H1 (cell line): ENCODE data around the gene DMXL1. TPM values are rescaled to one million over a fixed set of nuclear protein-coding genes. Genes with fewer than 3 reads are reported as not detected.
A peak's percentile ranks its signal among the peaks of the same experiment; 100 is the strongest.

Experiments used
- CTCF ChIA-PET: fragments of 300-600 bp; sonication (Branson Sonifier 250); formaldehyde crosslinking; loops from one replicate; lab custom pipeline; 2021; ENCODE audit not compliant: partially characterized antibody; lab: Charles Lee
- POLR2A ChIA-PET: fragments of 300-600 bp; sonication (Branson Sonifier 250); formaldehyde crosslinking; loops from one replicate; lab custom pipeline; 2021; ENCODE audit warnings: inconsistent platforms; ENCODE audit not compliant: partially characterized antibody; lab: Charles Lee
- DNase-seq, 2 experiments: peaks; one replicate each; pipeline versions ENCODE4 v3.0.0 to v3.0.0-alpha.2; 2010 to 2022; ENCODE audit warnings: low spot score in 2 of 2, low read depth in 1 of 2, mixed read lengths in 1 of 2
- FAIRE-seq: peaks from 2 replicates; lab custom pipeline; 2011; peaks lifted over from hg19 to GRCh38; lab: Jason Lieb, UNC
- H2AFZ ChIP-seq: 2 replicates; pipeline ENCODE4 v1.8.1; 2012; ENCODE audit warnings: low read length, inconsistent platforms
- H2AK5ac ChIP-seq: 2 replicates; pipeline ENCODE4 v1.6.1; 2013; ENCODE audit warnings: low read depth, low read length
- H2BK120ac ChIP-seq: replicated peaks from 2 replicates; pipeline ENCODE3; 2013; ENCODE audit warnings: low read depth, low read length, inconsistent platforms
- H2BK12ac ChIP-seq: 2 replicates; pipeline ENCODE4 v1.6.1; 2013; ENCODE audit warnings: low read depth, low read length
- H2BK15ac ChIP-seq: 2 replicates; pipeline ENCODE4 v1.6.1; 2013; ENCODE audit warnings: low read length
- H2BK20ac ChIP-seq: 2 replicates; pipeline ENCODE4 v1.6.1; 2013; ENCODE audit warnings: low read length
- H2BK5ac ChIP-seq: 2 replicates; pipeline ENCODE4 v1.6.1; 2013; ENCODE audit warnings: low read depth, low read length
- H3K14ac ChIP-seq: 2 replicates; pipeline ENCODE4 v1.6.1; 2013; ENCODE audit warnings: inconsistent platforms; ENCODE audit not compliant: insufficient read length
- H3K18ac ChIP-seq: 2 replicates; pipeline ENCODE4 v1.6.1; 2013; ENCODE audit warnings: low read length; ENCODE audit errors: extremely low read depth
- H3K23ac ChIP-seq: 2 replicates; pipeline ENCODE4 v1.6.1; 2013; ENCODE audit warnings: inconsistent platforms; ENCODE audit not compliant: insufficient read length
- H3K23me2 ChIP-seq: 2 replicates; pipeline ENCODE4 v1.6.1; 2013; ENCODE audit warnings: low read depth, low read length
- H3K27ac ChIP-seq: 2 replicates; pipeline ENCODE4 v1.6.1; 2011; ENCODE audit warnings: low read depth, low read length, inconsistent platforms
- H3K27me3 ChIP-seq, 4 experiments: replicated peaks in 1 of 4; 1 replicate in 1 of 4; 2 replicates in 3 of 4; pipeline versions ENCODE4 v1.6.1 to v1.8.1; 2011 to 2013; ENCODE audit warnings: low read length in 3 of 4, mild to moderate bottlenecking in 3 of 4, inconsistent platforms in 2 of 4, mixed read lengths in 2 of 4, moderate library complexity in 1 of 4; ENCODE audit not compliant: control insufficient read depth in 3 of 4, insufficient read depth in 3 of 4; ENCODE audit errors: extremely low read depth in 1 of 4
- H3K36me3 ChIP-seq, 4 experiments: 2 replicates each; pipeline versions ENCODE4 v1.6.1 to v1.8.1; 2011 to 2013; ENCODE audit warnings: mild to moderate bottlenecking in 4 of 4, low read length in 3 of 4, moderate library complexity in 2 of 4, control low read depth in 1 of 4, inconsistent platforms in 1 of 4; ENCODE audit not compliant: insufficient read depth in 4 of 4, control insufficient read depth in 2 of 4
- H3K4ac ChIP-seq: replicated peaks from 2 replicates; pipeline ENCODE3; 2013; ENCODE audit warnings: low read length, low read depth, mixed read lengths, inconsistent platforms; ENCODE audit not compliant: insufficient read length
- H3K4me1 ChIP-seq, 4 experiments: replicated peaks in 1 of 4; 1 replicate in 1 of 4; 2 replicates in 3 of 4; pipeline versions ENCODE4 v1.6.1 to v1.8.1; 2011 to 2013; ENCODE audit warnings: low read length in 3 of 4, inconsistent platforms in 2 of 4, mixed read lengths in 1 of 4; ENCODE audit not compliant: insufficient read depth in 4 of 4, control insufficient read depth in 3 of 4
- H3K4me2 ChIP-seq, 2 experiments: 2 replicates each; pipeline versions ENCODE4 v1.6.1 to v1.8.1; 2011 to 2013; ENCODE audit warnings: low read depth in 2 of 2, low read length in 2 of 2, control low read depth in 1 of 2, inconsistent platforms in 1 of 2, mild to moderate bottlenecking in 1 of 2; ENCODE audit not compliant: insufficient read depth in 1 of 2
- H3K4me3 ChIP-seq, 4 experiments: fragments of 200-600, 300-600 bp in 1 of 4; sonication (generic), shearing (Covaris generic), sonication (Bioruptor Twin) in 1 of 4; 2 replicates each; pipeline versions ENCODE4 v1.5.1 to v1.8.1; 2011 to 2016; ENCODE audit warnings: low read length in 4 of 4, low read depth in 3 of 4, control low read depth in 2 of 4, inconsistent platforms in 2 of 4, mild to moderate bottlenecking in 2 of 4, mixed read lengths in 1 of 4, moderate library complexity in 1 of 4; ENCODE audit not compliant: insufficient read depth in 2 of 4; ENCODE audit errors: extremely low read depth in 1 of 4
- H3K56ac ChIP-seq: replicated peaks from 2 replicates; pipeline ENCODE3; 2013; ENCODE audit warnings: low read depth, mild to moderate bottlenecking, mixed read lengths, low read length, inconsistent platforms; ENCODE audit not compliant: insufficient read length
- H3K79me1 ChIP-seq: 2 replicates; pipeline ENCODE4 v1.6.1; 2013; ENCODE audit warnings: low read depth, low read length, control low read depth
- H3K79me2 ChIP-seq, 2 experiments: 2 replicates each; pipeline versions ENCODE4 v1.6.1 to v1.8.1; 2012 to 2013; ENCODE audit warnings: low read length in 2 of 2, mild to moderate bottlenecking in 2 of 2, inconsistent platforms in 1 of 2; ENCODE audit not compliant: insufficient read depth in 2 of 2, control insufficient read depth in 1 of 2
- H3K9ac ChIP-seq, 4 experiments: replicated peaks in 1 of 4; 1 replicate in 1 of 4; 2 replicates in 3 of 4; pipeline versions ENCODE4 v1.6.1 to v1.8.1; 2011 to 2013; ENCODE audit warnings: low read depth in 3 of 4, low read length in 3 of 4, control low read depth in 2 of 4, mild to moderate bottlenecking in 2 of 4, moderate library complexity in 2 of 4, inconsistent platforms in 1 of 4; ENCODE audit errors: extremely low read depth in 1 of 4
- H3K9me3 ChIP-seq, 2 experiments: 2 replicates each; pipeline versions ENCODE4 v1.6.1 to v1.8.1; 2012 to 2013; ENCODE audit warnings: mild to moderate bottlenecking in 2 of 2, moderate library complexity in 2 of 2, control low read depth in 1 of 2, inconsistent platforms in 1 of 2, low read depth in 1 of 2, low read length in 1 of 2, mixed read lengths in 1 of 2; ENCODE audit not compliant: insufficient read depth in 2 of 2
- H4K20me1 ChIP-seq, 2 experiments: replicated peaks in 1 of 2; 2 replicates each; pipeline versions ENCODE3 to v1.8.1; 2011 to 2013; ENCODE audit warnings: inconsistent platforms in 2 of 2, low read length in 2 of 2, mild to moderate bottlenecking in 1 of 2; ENCODE audit not compliant: insufficient read depth in 2 of 2, control insufficient read depth in 1 of 2
- H4K5ac ChIP-seq: 2 replicates; pipeline ENCODE4 v1.6.1; 2013; ENCODE audit warnings: low read length, low read depth, mixed read lengths, inconsistent platforms; ENCODE audit not compliant: insufficient read length
- H4K8ac ChIP-seq: 2 replicates; pipeline ENCODE4 v1.8.0; 2013; ENCODE audit warnings: mild to moderate bottlenecking, moderate library complexity, low read length, inconsistent platforms; ENCODE audit not compliant: insufficient read depth; ENCODE audit errors: extremely low read depth
- H4K91ac ChIP-seq: replicated peaks from 2 replicates; pipeline ENCODE3; 2013; ENCODE audit warnings: low read length, mixed read lengths, inconsistent platforms; ENCODE audit not compliant: insufficient read length
- ASH2L ChIP-seq: fragments of 200-600, 300-600 bp; sonication (generic); IDR thresholded peaks from one replicate; pipeline ENCODE4 v1.7.1; 2017; ENCODE audit warnings: low read length
- EZH2 ChIP-seq: fragments of 200-600 bp; sonication (generic); IDR thresholded peaks from 2 replicates; pipeline ENCODE4 v1.7.1; 2012; ENCODE audit warnings: low read depth, mild to moderate bottlenecking, moderate library complexity, low read length, inconsistent platforms; ENCODE audit not compliant: severe bottlenecking
- FOSL1 ChIP-seq: IDR thresholded peaks from 2 replicates; pipeline ENCODE4 v1.6.1; 2011; ENCODE audit warnings: mild to moderate bottlenecking, low read depth, low read length, moderate library complexity; ENCODE audit not compliant: insufficient read depth
- YY1 ChIP-seq: IDR thresholded peaks from 2 replicates; pipeline ENCODE4 v1.6.1; 2011; ENCODE audit warnings: low read depth, mild to moderate bottlenecking, low read length
- WGBS, 2 experiments: shearing (Covaris generic) in 1 of 2; methylation state at CpG; one replicate each; pipeline versions ENCODE4 v1.1.6 to v1.1.7; 2013 to 2015; ENCODE audit warnings: low lambda C conversion rate in 2 of 2, mixed read lengths in 2 of 2, inconsistent platforms in 1 of 2, low coverage in 1 of 2, missing lambda C conversion rate in 1 of 2; ENCODE audit not compliant: insufficient replicate concordance in 2 of 2, insufficient coverage in 1 of 2, insufficient read length in 1 of 2; ENCODE audit errors: extremely low coverage in 1 of 2, missing lambda C conversion rate in 1 of 2; 5-methylcytosine and 5-hydroxymethylcytosine counted together
- polyA plus RNA-seq, 7 experiments: library from polyadenylated mRNA; depleted of rRNA in 3 of 7; stranded (reverse) in 5 of 7; unstranded in 2 of 7; fragments of >200 nt in 5 of 7; fragments of 200-250 nt in 2 of 7; gene quantifications; 1 replicate in 5 of 7; 2 replicates in 1 of 7; 4 replicates in 1 of 7; pipeline versions ENCODE4 v1.2.1 to v1.2.3, GENCODE V29; 2011 to 2013; ENCODE audit warnings: missing spikeins in 2 of 7, mixed read lengths in 2 of 7
- total RNA-seq: library from RNA; stranded (reverse); fragmentation: NEBNext Ultra II Directional; extraction: Animal tissue kit (Norgen Biotek cat#: 25700); gene quantifications from 2 replicates; pipeline ENCODE4 v1.2.1, GENCODE V29; 2021
- TF ChIP-seq, protein P1 (sequence below), 3 experiments: IDR thresholded peaks; 1 replicate in 2 of 3; 2 replicates in 1 of 3; pipeline versions ENCODE4 v1.5.1 to v1.6.1; 2011; ENCODE audit warnings: low read length in 3 of 3, mild to moderate bottlenecking in 3 of 3, inconsistent platforms in 2 of 3, low read depth in 1 of 3, moderate library complexity in 1 of 3; ENCODE audit not compliant: insufficient read depth in 1 of 3; ENCODE audit errors: control extremely low read depth in 1 of 3
- TF ChIP-seq, protein P2 (sequence below): IDR thresholded peaks from 2 replicates; pipeline ENCODE4 v1.6.1; 2011; ENCODE audit warnings: low read length, improper control_type of control experiment

The DMXL1 gene
- total and polyA plus RNA-seq, 2 of the 8 experiments (the other 6 are each of a cell fraction or from before 2014, with no cell fraction given), result 10.1 to 43.9 TPM

DNA sequence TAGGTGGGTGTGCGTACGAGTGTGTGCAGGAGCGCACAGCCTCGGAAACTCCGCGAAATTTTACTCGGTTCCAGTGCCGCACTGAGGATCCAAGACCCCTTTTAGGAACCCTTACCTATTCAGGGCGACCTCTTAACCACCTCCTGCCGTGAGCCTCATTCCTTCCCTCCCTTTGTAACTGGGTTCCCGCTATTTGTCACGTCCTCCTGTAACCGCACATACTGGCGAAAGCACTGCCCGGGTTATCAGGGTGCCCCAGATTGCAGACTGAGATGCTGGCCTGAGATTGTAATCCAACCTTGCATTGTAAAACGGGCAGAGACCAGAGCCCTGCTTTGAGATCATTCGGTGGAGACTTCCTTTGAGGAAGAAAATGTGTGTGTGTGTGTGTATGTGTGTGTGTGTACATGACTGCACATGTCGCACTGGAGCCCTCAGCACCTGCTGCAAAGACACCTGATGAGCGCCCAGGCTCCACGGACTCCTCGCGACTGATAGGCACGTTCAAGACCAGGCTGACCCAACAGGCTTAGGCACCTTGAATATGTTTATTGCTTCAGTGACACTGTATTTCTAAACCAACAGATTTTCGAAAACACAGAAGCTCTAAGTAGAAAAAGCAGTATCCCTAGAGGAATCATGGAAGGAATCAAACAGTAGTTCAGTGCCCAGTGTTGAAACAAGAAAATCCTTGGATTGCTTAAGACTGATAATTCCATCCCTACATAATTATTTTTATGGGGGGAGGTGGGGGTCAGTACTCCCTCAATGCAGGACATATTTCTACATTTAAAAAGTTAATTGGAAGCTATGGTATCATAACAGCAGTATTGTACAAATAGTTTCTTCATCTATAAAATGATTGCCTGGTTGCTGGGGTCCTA, 198.4 kb downstream of the DMXL1 start:
- no peak overlapping the region for H2BK20ac ChIP-seq
- peaks cover 0 to 1% (median 0%) of the 10 kb centered on the region in 4 experiments; a peak in 2 of 7 replicates for H3K27me3 ChIP-seq
- peak overlapping the region; percentile 53; the same call in 1 of the 2 replicates for H2BK12ac ChIP-seq
- peak overlapping the region; percentile 3 for H4K5ac ChIP-seq
- H3K56ac ChIP-seq, result peak overlapping the region; percentile 24
- H4K20me1 ChIP-seq, result peaks cover 0 to 3% of the 10 kb centered on the region in 2 experiments
- no peak overlapping the region for H3K14ac ChIP-seq
- ChIA-PET CTCF (interaction anchor here (1.0 to 2.8 kb wide), 9 partner anchors 12 to 281 kb away, joined by 3 to 15 read pairs (median 6); partner anchors contain the start of gene DTWD2), POLR2A (interaction anchor here (1.2 to 1.8 kb wide), 6 partner anchors 8 to 281 kb away, joined by 3 to 12 read pairs (median 5); partner anchors contain the start of genes DMXL1 and DTWD2)
- FAIRE-seq (no peak), DNase-seq (no peak)
- H3K27ac ChIP-seq, result 0 out of 2 replicates have a peak overlapping the region, but pooled peaks have one; percentile 20
- WGBS, 2 experiments, result 8% methylated on average over 24 of the region's 24 CpGs; no CpG with 5 or more reads in 1 of the 2 experiments
- peaks cover 0 to 3% (median 2%) of the 10 kb centered on the region in 4 experiments; a peak in 3 of 7 replicates for H3K4me1 ChIP-seq
- H3K23me2 ChIP-seq, result peaks cover 9% of the 10 kb centered on the region
- peak overlapping the region; percentile 78 to 95 (median 85) for H3K9ac ChIP-seq
- peak overlapping the region; percentile 15 for H4K91ac ChIP-seq
- peak overlapping the region; percentile 66 for H2AFZ ChIP-seq
- no peak overlapping the region for H2AK5ac ChIP-seq
- H3K79me2 ChIP-seq, result 0 out of 4 replicates have a peak, but pooled peaks cover 0 to 7% of the 10 kb centered on the region in 2 experiments
- H3K79me1 ChIP-seq, result peaks cover 5% of the 10 kb centered on the region; the same call in 1 of the 2 replicates
- H3K18ac ChIP-seq, result peak overlapping the region; percentile 28
- peak overlapping the region; percentile 91 for H4K8ac ChIP-seq
- no peak overlapping the region for H2BK15ac ChIP-seq
- H3K9me3 ChIP-seq, result no peaks in the 10 kb centered on the region
- H2BK5ac ChIP-seq, result no peak overlapping the region
- H3K23ac ChIP-seq, result no peak overlapping the region
- peak overlapping the region; percentile 58 for H3K4ac ChIP-seq
- peak overlapping the region; percentile 90 to 92 for H3K4me2 ChIP-seq
- peak overlapping the region; percentile 80 to 95 (median 84) for H3K4me3 ChIP-seq
- H2BK120ac ChIP-seq, result no peak overlapping the region
- H3K36me3 ChIP-seq, result no peaks in the 10 kb centered on the region
- TF ChIP-seq, protein P1, sequence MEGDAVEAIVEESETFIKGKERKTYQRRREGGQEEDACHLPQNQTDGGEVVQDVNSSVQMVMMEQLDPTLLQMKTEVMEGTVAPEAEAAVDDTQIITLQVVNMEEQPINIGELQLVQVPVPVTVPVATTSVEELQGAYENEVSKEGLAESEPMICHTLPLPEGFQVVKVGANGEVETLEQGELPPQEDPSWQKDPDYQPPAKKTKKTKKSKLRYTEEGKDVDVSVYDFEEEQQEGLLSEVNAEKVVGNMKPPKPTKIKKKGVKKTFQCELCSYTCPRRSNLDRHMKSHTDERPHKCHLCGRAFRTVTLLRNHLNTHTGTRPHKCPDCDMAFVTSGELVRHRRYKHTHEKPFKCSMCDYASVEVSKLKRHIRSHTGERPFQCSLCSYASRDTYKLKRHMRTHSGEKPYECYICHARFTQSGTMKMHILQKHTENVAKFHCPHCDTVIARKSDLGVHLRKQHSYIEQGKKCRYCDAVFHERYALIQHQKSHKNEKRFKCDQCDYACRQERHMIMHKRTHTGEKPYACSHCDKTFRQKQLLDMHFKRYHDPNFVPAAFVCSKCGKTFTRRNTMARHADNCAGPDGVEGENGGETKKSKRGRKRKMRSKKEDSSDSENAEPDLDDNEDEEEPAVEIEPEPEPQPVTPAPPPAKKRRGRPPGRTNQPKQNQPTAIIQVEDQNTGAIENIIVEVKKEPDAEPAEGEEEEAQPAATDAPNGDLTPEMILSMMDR (IDR thresholded peaks at IDR 0.05; ENCODE audit: control extremely low read depth in 1 of 3, insufficient read depth in 1 of 3, low read depth in 1 of 3, low read length in 3 of 3), result no peak
- no peak for TF ChIP-seq FOSL1
- no peak for TF ChIP-seq EZH2
- TF ChIP-seq, protein P2, sequence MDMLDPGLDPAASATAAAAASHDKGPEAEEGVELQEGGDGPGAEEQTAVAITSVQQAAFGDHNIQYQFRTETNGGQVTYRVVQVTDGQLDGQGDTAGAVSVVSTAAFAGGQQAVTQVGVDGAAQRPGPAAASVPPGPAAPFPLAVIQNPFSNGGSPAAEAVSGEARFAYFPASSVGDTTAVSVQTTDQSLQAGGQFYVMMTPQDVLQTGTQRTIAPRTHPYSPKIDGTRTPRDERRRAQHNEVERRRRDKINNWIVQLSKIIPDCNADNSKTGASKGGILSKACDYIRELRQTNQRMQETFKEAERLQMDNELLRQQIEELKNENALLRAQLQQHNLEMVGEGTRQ, result no peak
- no peak for TF ChIP-seq YY1
- peak; percentile 44 for TF ChIP-seq ASH2L
